ENCODE measurements around the gene CCSER2. TPM values are rescaled to one million over a fixed set of nuclear protein-coding genes. Genes with fewer than 3 reads are reported as not detected.
"Not testable (repeated sequence)": the region's sequence is repeated elsewhere in the genome, so short reads cannot be mapped to it uniquely, and the experiment has no call there.

Gene CCSER2
- total RNA-seq, 2 experiments from 2014 or later = 86.4 to 93.1 TPM

DNA sequence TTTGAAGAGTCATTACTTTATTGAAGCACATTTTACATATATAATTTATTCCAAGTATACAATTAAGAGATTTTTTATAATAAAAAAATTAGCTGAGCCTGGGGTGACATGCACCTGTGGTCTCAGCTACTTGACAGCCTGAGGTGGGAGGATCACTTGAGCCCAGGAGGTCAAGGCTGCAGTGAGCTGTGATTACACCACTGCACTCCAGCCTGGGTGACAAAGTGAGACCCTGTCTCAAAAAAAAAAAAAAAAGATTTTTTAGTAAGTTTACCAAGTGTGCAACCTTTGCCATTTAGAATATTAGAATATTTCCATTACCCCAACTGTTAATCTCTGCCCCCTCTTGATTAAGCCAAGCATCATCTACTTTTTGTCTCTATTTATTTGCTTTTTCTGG lies 196.0 kb downstream of the CCSER2 start:
- no peak overlapping the region for H3K27ac Mint-ChIP-seq
- H3K4me1 Mint-ChIP-seq = peaks cover 6% of the 10 kb centered on the region
- H3K36me3 Mint-ChIP-seq (ENCODE audit: low read depth) = peaks cover 2% of the 10 kb centered on the region
- H3K9me3 Mint-ChIP-seq = peaks cover 5% of the 10 kb centered on the region
- no peak overlapping the region for H3K4me3 Mint-ChIP-seq
- no peaks in the 10 kb centered on the region for H3K27me3 Mint-ChIP-seq
- ChIA-PET POLR2A (no interaction called here), CTCF (no interaction called here)
- DNase-seq = no peak

DNA sequence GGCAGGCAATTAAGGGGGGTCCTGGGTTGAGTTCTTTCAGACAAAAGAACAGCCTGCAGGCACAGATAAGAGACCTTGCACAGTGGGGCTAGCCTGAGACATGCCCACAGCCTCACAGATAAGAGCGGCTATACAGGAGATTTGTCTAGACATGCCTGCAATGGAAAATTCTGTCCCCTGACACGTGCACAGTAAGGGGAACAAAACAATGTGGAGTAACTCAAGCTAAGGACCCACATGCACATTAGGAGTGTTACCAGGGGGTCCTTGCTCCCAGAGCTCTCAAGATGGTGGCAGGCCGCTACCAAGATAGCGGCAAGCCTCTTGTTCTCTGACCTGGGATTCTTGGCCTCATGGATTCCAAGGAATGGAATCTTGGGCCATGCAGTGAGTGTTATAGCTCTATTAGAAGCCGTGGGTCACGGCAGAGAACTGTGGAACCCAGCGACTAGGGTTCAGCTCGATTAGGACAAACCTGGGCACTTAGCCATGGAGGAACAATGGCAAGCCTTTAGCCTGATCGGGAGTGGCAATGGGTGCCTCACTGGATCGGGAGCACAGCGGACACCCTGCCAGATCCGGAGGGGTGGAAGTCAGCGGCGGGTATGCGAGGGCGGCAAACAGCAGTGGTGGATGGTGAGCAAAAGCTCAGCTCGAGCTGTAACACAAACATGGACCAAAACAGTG lies 196.9 kb downstream of the CCSER2 start:
- DNase-seq = no peak
- ChIA-PET POLR2A (no interaction called here), CTCF (interaction anchor here (1.0 to 1.9 kb wide), 2 partner anchors 12 to 15 kb away, joined by 4 to 11 read pairs; no protein-coding TSS in a partner anchor)
- H3K36me3 Mint-ChIP-seq (ENCODE audit: low read depth) = peaks cover 2% of the 10 kb centered on the region
- H3K27me3 Mint-ChIP-seq = no peaks in the 10 kb centered on the region
- peaks cover 6% of the 10 kb centered on the region for H3K4me1 Mint-ChIP-seq
- H3K4me3 Mint-ChIP-seq = no peak overlapping the region
- peak overlapping the region; percentile 15 for H3K27ac Mint-ChIP-seq
- H3K9me3 Mint-ChIP-seq = peaks cover 5% of the 10 kb centered on the region

DNA sequence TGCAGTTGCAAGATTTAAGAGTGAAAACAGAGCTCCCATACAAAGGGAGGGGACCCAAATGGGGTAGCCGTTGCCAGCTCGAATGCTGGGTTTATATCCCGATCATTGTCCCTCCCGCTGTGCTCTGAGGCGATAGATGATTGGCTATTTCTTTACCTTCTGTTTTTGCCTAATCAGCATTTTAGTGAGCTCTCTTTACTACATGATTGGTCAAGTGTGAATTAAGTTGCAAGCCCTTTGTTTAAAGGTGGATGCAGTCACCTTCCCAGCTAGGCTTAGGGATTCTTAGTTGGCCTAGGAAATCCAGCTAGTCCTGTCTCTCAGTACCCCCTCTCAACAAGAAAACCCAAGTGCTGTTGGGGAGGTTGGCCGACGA lies 197.4 kb downstream of the CCSER2 start:
- H3K27ac Mint-ChIP-seq; H3K27me3 Mint-ChIP-seq; DNase-seq; H3K4me3 Mint-ChIP-seq; POLR2A ChIA-PET; H3K9me3 Mint-ChIP-seq; H3K4me1 Mint-ChIP-seq; H3K36me3 Mint-ChIP-seq (ENCODE audit: low read depth): not testable (repeated sequence)
- CTCF ChIA-PET = interaction anchor here (1.0 to 1.9 kb wide), 2 partner anchors 12 to 15 kb away, joined by 4 to 11 read pairs; no protein-coding TSS in a partner anchor

DNA sequence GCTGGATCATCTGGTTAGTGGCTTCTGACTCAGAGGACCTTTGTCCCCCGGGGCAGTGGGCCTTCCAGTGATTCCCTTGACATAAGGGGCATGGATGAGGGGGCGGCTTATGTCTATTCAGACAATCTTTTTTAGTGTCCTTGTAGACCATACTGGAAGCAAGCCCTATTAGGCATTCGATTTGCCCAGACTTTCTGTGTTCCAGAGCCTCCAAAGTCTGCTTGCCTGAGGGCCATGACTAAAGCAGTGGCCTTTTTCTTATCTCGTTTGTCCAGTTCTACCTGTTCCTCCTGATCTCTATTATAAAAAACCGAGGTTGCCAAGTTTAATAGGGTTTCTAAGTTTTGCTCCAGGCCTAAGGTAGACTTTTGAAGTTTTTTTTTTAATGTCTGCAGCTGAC lies 199.0 kb downstream of the CCSER2 start:
- H3K27me3 Mint-ChIP-seq; H3K4me3 Mint-ChIP-seq; CTCF ChIA-PET; H3K36me3 Mint-ChIP-seq (ENCODE audit: low read depth); H3K9me3 Mint-ChIP-seq; H3K4me1 Mint-ChIP-seq; POLR2A ChIA-PET; DNase-seq; H3K27ac Mint-ChIP-seq: not testable (repeated sequence)

DNA sequence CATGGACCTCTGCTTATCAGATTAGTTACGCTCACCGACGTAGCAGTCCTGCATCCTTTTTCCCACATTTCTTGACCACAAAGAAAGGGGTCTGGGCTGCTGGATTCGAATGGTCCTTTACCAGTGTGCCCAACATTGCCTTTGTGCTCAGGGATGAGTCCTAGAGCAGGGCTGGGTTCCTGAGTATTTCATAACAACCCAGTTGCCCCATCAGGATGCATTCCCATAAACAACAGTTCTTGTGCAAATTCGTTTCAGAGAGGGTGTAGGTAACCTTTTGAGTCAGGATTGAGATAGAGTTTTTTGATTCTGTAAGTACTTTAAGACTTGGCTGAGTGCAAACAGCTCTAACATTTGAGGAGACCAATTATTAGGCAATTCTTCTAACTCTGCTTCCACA lies 200.1 kb downstream of the CCSER2 start:
- H3K27ac Mint-ChIP-seq; H3K9me3 Mint-ChIP-seq; H3K36me3 Mint-ChIP-seq (ENCODE audit: low read depth); CTCF ChIA-PET; DNase-seq; H3K4me1 Mint-ChIP-seq; H3K27me3 Mint-ChIP-seq; POLR2A ChIA-PET; H3K4me3 Mint-ChIP-seq: not testable (repeated sequence)

DNA sequence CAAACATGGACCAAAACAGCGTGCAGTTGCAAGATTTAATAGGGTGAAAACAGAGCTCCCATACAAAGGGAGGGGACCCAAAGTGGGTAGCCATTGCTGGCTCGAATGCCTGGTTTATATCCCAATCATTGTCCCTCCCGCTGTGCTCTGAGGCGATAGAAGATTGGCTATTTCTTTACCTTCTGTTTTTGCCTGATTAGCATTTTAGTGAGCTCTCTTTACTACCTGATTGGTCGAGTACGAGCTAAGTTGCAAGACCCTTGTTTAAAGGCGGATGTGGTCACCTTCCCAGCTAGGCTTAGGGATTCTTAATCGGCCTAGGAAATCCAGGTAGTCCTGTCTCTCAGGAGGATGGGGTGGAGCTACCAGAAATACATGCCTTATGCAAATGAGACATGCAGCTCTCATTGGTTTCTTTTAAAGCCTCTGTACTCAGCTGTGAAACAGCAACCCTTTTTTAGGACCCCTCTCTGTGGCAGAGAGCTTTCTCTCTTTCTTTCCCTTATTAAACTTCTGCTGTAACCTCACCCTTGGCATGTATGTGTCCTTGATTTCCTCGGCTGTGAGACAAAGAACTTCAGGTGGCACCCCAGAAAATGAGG lies 202.4 kb downstream of the CCSER2 start:
- H3K9me3 Mint-ChIP-seq = no peaks in the 10 kb centered on the region
- H3K27me3 Mint-ChIP-seq = peaks cover 1% of the 10 kb centered on the region
- no peak overlapping the region for H3K4me3 Mint-ChIP-seq
- no peak overlapping the region for H3K27ac Mint-ChIP-seq
- CTCF ChIA-PET = interaction anchor here (0.8 to 2.6 kb wide), 3 partner anchors 10 to 264 kb away, joined by 3 to 14 read pairs (median 3); no protein-coding TSS in a partner anchor
- POLR2A ChIA-PET = interaction anchor here (0.6 kb wide), 1 partner anchor 33 kb away, joined by 4 read pairs; no protein-coding TSS in a partner anchor
- H3K36me3 Mint-ChIP-seq (ENCODE audit: low read depth) = no peaks in the 10 kb centered on the region
- no peak for DNase-seq
- peaks cover 6% of the 10 kb centered on the region for H3K4me1 Mint-ChIP-seq

DNA sequence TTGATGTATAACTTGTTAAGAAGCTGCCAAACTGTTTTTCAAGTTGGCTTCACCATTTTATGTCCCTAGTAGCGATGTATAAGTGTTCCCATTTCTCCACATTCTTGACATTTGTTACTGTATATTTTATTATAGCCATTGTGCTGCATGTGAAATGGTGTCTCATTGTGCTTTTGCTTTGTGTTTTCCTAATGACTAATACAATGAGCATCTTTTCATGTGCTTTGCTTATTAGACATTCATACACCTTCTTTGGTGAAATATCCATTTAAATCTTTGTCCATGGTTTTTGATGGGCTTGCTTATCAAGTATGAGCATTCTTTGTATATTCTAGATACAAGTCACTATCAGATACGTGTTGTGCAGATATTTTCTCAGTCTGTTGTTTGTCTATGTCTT lies 203.0 kb downstream of the CCSER2 start:
- ChIA-PET CTCF (interaction anchor here (0.7 to 2.6 kb wide), 4 partner anchors 10 to 264 kb away, joined by 3 to 14 read pairs (median 3); no protein-coding TSS in a partner anchor), POLR2A (interaction anchor here (0.6 kb wide), 1 partner anchor 33 kb away, joined by 4 read pairs; no protein-coding TSS in a partner anchor)
- Mint-ChIP-seq H3K4me1 (peaks cover 6% of the 10 kb centered on the region), H3K27me3 (peaks cover 1% of the 10 kb centered on the region), H3K36me3 (ENCODE audit: low read depth) (no peaks in the 10 kb centered on the region), H3K4me3 (no peak overlapping the region), H3K27ac (no peak overlapping the region), H3K9me3 (no peaks in the 10 kb centered on the region)
- no peak for DNase-seq

DNA sequence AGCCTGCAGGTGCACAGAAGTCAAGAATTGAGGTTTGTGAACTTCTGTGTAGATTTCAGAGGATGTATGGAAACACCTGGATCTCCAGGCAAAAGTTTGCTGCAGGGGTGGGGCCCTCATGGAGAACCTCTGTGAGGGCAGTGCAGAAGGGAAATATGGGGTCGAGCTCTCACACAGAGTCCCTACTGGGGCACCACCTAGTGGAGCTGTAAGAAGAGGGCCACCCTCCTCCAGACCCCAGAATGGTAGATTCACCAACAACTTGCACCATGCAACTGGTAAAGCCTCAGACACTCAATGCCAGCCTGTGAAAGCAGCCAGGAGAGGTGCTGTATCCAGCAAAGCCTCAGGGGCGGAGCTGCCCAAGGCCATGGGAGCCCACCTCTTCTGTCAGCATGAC lies 205.8 kb downstream of the CCSER2 start:
- Mint-ChIP-seq H3K9me3 (no peaks in the 10 kb centered on the region), H3K27ac (no peak overlapping the region), H3K4me1 (peaks cover 7% of the 10 kb centered on the region), H3K4me3 (no peak overlapping the region), H3K36me3 (ENCODE audit: low read depth) (no peaks in the 10 kb centered on the region), H3K27me3 (peaks cover 1% of the 10 kb centered on the region)
- ChIA-PET CTCF (interaction anchor here (1.5 kb wide), 1 partner anchor 267 kb away, joined by 5 read pairs; no protein-coding TSS in a partner anchor), POLR2A (no interaction called here)
- DNase-seq = no peak

DNA sequence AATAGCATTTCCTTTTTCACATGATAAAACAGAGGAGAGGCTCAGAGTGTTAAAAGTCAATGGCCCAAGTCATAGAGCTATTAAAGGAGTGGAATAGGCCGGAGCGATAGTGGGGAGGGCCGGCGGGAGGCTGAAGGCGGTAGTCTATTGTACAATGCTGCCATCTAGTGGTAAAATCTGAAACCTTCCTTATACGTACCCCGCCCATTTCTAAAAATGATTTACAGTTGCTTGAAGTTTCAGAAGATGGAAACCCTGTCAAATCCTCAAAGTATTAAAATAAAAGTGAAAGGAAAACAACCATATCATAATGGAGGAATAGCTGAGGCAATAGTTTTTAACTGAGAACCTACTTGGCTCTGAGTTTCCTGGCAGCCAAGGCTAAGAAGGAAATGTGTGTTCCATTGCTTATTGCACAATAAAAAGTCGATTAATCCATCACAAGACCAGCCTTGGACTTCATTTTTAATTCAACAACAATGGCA lies 209.1 kb downstream of the CCSER2 start:
- Mint-ChIP-seq H3K4me1 (peaks cover 15% of the 10 kb centered on the region), H3K9me3 (no peaks in the 10 kb centered on the region), H3K4me3 (no peak overlapping the region), H3K27ac (no peak overlapping the region), H3K27me3 (peaks cover 12% of the 10 kb centered on the region), H3K36me3 (ENCODE audit: low read depth) (no peaks in the 10 kb centered on the region)
- ChIA-PET POLR2A (interaction anchor here (1.4 kb wide), 1 partner anchor 270 kb away, joined by 3 read pairs; no protein-coding TSS in a partner anchor), CTCF (interaction anchor here (0.5 to 2.4 kb wide), 17 partner anchors 8 to 380 kb away, joined by 3 to 16 read pairs (median 4); no protein-coding TSS in a partner anchor)
- peak; percentile 48 for DNase-seq

DNA sequence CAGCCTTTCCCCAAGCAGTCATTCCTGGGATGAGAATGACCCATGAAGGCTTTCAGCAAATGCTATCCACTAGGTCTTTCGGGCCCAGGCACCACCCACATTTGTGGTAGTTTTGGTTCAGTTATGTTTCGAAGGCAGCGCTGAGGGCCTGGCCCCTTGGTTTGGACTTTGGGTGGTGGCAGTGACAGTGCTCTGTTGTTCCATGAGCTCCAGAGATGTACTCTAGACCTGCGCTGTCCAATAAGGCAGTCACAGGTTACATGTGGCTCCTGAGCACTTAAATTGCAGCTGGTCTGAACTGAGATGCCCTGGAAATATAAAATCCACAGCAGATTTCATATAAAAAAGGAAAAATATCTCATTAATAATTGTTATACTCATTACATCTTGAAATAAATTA lies 209.6 kb downstream of the CCSER2 start:
- no peak for DNase-seq
- no peak overlapping the region for H3K27ac Mint-ChIP-seq
- no peak overlapping the region for H3K4me3 Mint-ChIP-seq
- no peaks in the 10 kb centered on the region for H3K9me3 Mint-ChIP-seq
- H3K27me3 Mint-ChIP-seq = peaks cover 12% of the 10 kb centered on the region
- POLR2A ChIA-PET = interaction anchor here (1.4 kb wide), 1 partner anchor 271 kb away, joined by 3 read pairs; no protein-coding TSS in a partner anchor
- peaks cover 15% of the 10 kb centered on the region for H3K4me1 Mint-ChIP-seq
- CTCF ChIA-PET = interaction anchor here (0.6 to 2.4 kb wide), 5 partner anchors 12 to 277 kb away, joined by 4 to 16 read pairs (median 11); no protein-coding TSS in a partner anchor
- no peaks in the 10 kb centered on the region for H3K36me3 Mint-ChIP-seq (ENCODE audit: low read depth)

DNA sequence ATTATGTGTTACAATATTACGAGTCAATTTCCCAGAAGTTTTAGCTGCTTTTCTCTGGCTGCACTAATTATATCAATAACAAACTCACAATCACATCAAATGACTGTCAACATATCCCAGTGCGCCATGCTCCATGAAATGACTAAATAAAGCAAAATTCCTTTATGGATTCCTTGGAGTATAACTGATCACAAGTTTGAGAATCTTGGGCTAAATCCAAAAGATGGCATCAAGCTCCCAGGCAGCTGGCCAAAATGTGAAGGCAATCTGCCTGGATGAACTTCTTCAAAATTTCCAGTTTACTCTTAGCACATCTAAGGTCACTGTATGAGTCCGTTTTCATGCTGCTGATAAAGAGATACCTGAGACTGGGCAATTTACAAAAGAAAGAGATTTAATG lies 210.8 kb downstream of the CCSER2 start:
- Mint-ChIP-seq H3K4me3 (no peak overlapping the region), H3K27ac (no peak overlapping the region), H3K9me3 (no peaks in the 10 kb centered on the region), H3K36me3 (ENCODE audit: low read depth) (no peaks in the 10 kb centered on the region), H3K27me3 (peaks cover 12% of the 10 kb centered on the region), H3K4me1 (peaks cover 15% of the 10 kb centered on the region)
- POLR2A ChIA-PET = no interaction called here
- CTCF ChIA-PET = interaction anchor here (1.1 to 3.1 kb wide), 3 partner anchors 11 to 275 kb away, joined by 3 to 11 read pairs (median 4); no protein-coding TSS in a partner anchor
- no peak for DNase-seq

DNA sequence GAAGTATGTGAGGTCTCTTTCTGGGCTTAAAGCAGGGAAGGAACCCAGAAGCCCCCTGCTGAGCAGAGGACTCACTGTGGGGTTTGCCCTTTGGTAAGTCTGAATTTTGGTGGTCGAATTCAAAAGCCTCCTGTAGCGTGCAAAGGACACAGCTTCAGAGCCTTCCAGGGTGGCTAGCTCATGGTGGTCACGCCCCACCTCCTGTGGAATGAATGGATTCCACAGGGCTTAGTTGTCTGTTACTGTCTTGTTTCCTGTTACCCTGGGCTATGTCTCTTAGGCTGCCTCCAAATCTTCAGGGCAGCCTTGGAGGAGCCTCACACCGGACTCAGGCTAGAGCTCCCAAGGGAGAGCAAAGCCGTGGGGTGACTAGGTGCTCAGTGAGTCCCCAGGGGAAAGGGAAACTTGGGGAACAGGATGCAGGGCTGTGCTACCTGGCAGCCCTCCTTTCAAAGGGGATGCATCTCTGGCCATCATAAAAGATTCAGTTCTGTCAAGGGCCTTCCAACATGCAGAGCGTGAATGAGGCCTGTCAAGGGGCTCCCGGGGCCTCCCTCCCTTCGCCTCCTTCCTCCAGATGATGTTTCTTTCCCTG lies 211.7 kb downstream of the CCSER2 start:
- H3K36me3 Mint-ChIP-seq (ENCODE audit: low read depth) = no peaks in the 10 kb centered on the region
- no peak overlapping the region for H3K4me3 Mint-ChIP-seq
- H3K9me3 Mint-ChIP-seq = no peaks in the 10 kb centered on the region
- POLR2A ChIA-PET = no interaction called here
- no peak for DNase-seq
- H3K27me3 Mint-ChIP-seq = peaks cover 12% of the 10 kb centered on the region
- CTCF ChIA-PET = interaction anchor here (0.5 to 4.5 kb wide), 13 partner anchors 9 to 1884 kb away, joined by 3 to 21 read pairs (median 4); no protein-coding TSS in a partner anchor
- H3K4me1 Mint-ChIP-seq = peaks cover 10% of the 10 kb centered on the region
- H3K27ac Mint-ChIP-seq = no peak overlapping the region
